GM23338 (cell line): ENCODE data around the gene PHAX. TPM values are rescaled to one million over a fixed set of nuclear protein-coding genes. Genes with fewer than 3 reads are reported as not detected.
"Not testable (repeated sequence)": the region's sequence is repeated elsewhere in the genome, so short reads cannot be mapped to it uniquely, and the experiment has no call there.

Experiments
- ATAC-seq: fragments of 200-7000 bp; cut with Tn5 transposase; 3 replicates; pipeline ENCODE4 v1.9.1; 2020
- DNase-seq: peaks from one replicate; pipeline ENCODE4 v3.0.0-alpha.2; 2015; ENCODE audit warnings: low spot score
- H2AFZ ChIP-seq: fragments of 200-600 bp; sonication (generic); 2 replicates; pipeline ENCODE4 v1.8.0; 2016; ENCODE audit warnings: antibody characterized with exemption, mild to moderate bottlenecking, moderate library complexity
- H3F3A ChIP-seq: fragments of 200-600 bp; sonication (generic); replicated peaks from 2 replicates; pipeline ENCODE4 v1.8.0; 2017; ENCODE audit warnings: antibody characterized with exemption, mixed run types, low read depth
- H3K27ac ChIP-seq: fragments of 200-600 bp; sonication (generic); 2 replicates; pipeline ENCODE4 v1.6.1; 2016; ENCODE audit warnings: low read depth
- H3K27me3 ChIP-seq: fragments of 200-600 bp; sonication (generic); 2 replicates; pipeline ENCODE4 v1.8.0; 2016; ENCODE audit warnings: mild to moderate bottlenecking, mixed run types, moderate library complexity; ENCODE audit not compliant: insufficient read depth
- H3K36me3 ChIP-seq: fragments of 200-600 bp; sonication (generic); 2 replicates; pipeline ENCODE4 v1.8.0; 2016; ENCODE audit warnings: mild to moderate bottlenecking; ENCODE audit not compliant: insufficient read depth
- H3K4me1 ChIP-seq: fragments of 200-600 bp; sonication (generic); 2 replicates; pipeline ENCODE4 v1.8.0; 2016; ENCODE audit warnings: mild to moderate bottlenecking, moderate library complexity; ENCODE audit not compliant: insufficient read depth
- H3K4me2 ChIP-seq: fragments of 200-600 bp; sonication (generic); 2 replicates; pipeline ENCODE4 v1.7.1; 2017; ENCODE audit warnings: mixed run types
- H3K4me3 ChIP-seq: fragments of 200-600 bp; sonication (generic); 2 replicates; pipeline ENCODE4 v1.6.1; 2016; ENCODE audit warnings: mixed run types
- H3K79me2 ChIP-seq: fragments of 200-600 bp; sonication (generic); replicated peaks from 2 replicates; pipeline ENCODE4 v1.8.0; 2017; ENCODE audit warnings: mild to moderate bottlenecking; ENCODE audit not compliant: insufficient read depth
- H3K9me2 ChIP-seq: fragments of 200-600 bp; sonication (generic); 2 replicates; pipeline ENCODE4 v1.8.0; 2017; ENCODE audit not compliant: insufficient read depth
- H4K20me1 ChIP-seq: fragments of 200-600 bp; sonication (generic); replicated peaks from 2 replicates; pipeline ENCODE4 v1.8.0; 2017; ENCODE audit warnings: mild to moderate bottlenecking; ENCODE audit not compliant: insufficient read depth
- H3K27ac Mint-ChIP-seq: 2 replicates; pipeline ENCODE4 v1.8.0; 2020; ENCODE audit warnings: inconsistent platforms, mild to moderate bottlenecking, moderate library complexity, mixed read lengths
- H3K27me3 Mint-ChIP-seq: 3 replicates; pipeline ENCODE4 v1.8.0; 2022; ENCODE audit warnings: low read depth, mild to moderate bottlenecking, moderate library complexity, mixed read lengths, inconsistent platforms; ENCODE audit not compliant: insufficient read depth, poor library complexity
- H3K36me3 Mint-ChIP-seq: 3 replicates; pipeline ENCODE4 v1.8.0; 2021; ENCODE audit warnings: low read depth, mild to moderate bottlenecking, inconsistent platforms, moderate library complexity, mixed read lengths
- H3K4me1 Mint-ChIP-seq: 3 replicates; pipeline ENCODE4 v1.8.0; 2020; ENCODE audit warnings: mild to moderate bottlenecking, inconsistent platforms, mixed read lengths
- H3K4me3 Mint-ChIP-seq: 3 replicates; pipeline ENCODE4 v1.8.0; 2021; ENCODE audit warnings: moderate library complexity, mild to moderate bottlenecking, inconsistent platforms, mixed read lengths
- H3K9me3 Mint-ChIP-seq: 3 replicates; pipeline ENCODE4 v1.8.0; 2020; ENCODE audit warnings: moderate library complexity, mild to moderate bottlenecking, inconsistent platforms, mixed read lengths
- EZH2phosphoT487 ChIP-seq: fragments of 200-600 bp; sonication (generic); IDR thresholded peaks from one replicate; pipeline ENCODE4 v1.8.1; 2018; ENCODE audit warnings: antibody characterized with exemption; ENCODE audit not compliant: unreplicated experiment
- JUNB ChIP-seq: IDR thresholded peaks from one replicate; pipeline ENCODE4 v1.6.1; 2016; ENCODE audit warnings: antibody characterized with exemption; ENCODE audit not compliant: unreplicated experiment
- NANOG ChIP-seq: IDR thresholded peaks from 2 replicates; pipeline ENCODE4 v1.6.1; 2016; ENCODE audit warnings: antibody characterized with exemption, borderline replicate concordance
- POLR2AphosphoS5 ChIP-seq: IDR thresholded peaks from 2 replicates; pipeline ENCODE4 v1.6.1; 2016; ENCODE audit warnings: antibody characterized with exemption, low read depth
- ZNF331 ChIP-seq: fragments of 250-450 bp; sonication (Bioruptor Pico); IDR thresholded peaks from 2 replicates; pipeline ENCODE4 v1.5.0; 2020; ENCODE audit warnings: low read depth, mild to moderate bottlenecking, moderate library complexity
- polyA plus RNA-seq: library from polyadenylated mRNA; unstranded; fragments of >200 nt; fragmentation: Nextera tagmentation; extraction: Ambion mirVana; gene quantifications from 2 replicates; pipeline ENCODE4 v1.2.1, GENCODE V29; 2016
- total RNA-seq: library from RNA; depleted of rRNA; stranded (reverse); fragments of >200 nt; shearing (Covaris generic); gene quantifications from 2 replicates; pipeline ENCODE4 v1.2.3, GENCODE V29; 2014
- TF ChIP-seq, protein P1 (sequence below): IDR thresholded peaks from 2 replicates; pipeline ENCODE4 v1.6.1; 2016; ENCODE audit warnings: antibody characterized with exemption

Gene PHAX
- total and polyA plus RNA-seq, 2 experiments from 2014 or later = 75.9 to 140 TPM

DNA sequence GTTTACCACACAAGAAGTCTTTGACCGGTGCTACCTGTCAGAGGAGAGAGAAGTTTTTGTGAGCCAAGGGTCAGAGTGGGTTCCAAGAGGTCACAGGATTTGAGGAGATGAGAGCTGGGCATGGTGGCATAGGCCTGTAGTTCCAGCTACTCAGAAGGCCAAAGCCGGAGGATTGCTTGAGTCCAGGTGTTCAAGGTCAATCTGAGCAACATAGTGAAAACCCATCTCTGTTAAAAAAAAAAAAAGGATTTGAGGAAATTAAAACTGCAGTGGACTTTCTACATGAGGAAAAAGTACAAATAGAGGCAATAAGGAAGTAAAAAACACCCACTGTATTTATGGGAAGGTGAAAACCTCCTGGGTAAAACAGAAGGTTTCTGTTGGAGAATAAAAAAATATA lies 63.8 kb downstream of the PHAX start:
- Histone ChIP-seq H3K27me3 (no peaks in the 10 kb centered on the region), H3F3A (no peaks in the 10 kb centered on the region), H3K36me3 (no peaks in the 10 kb centered on the region), H3K79me2 (no peaks in the 10 kb centered on the region; the same call in 1 of the 2 replicates), H3K4me2 (no peak overlapping the region), H3K9me2 (no peaks in the 10 kb centered on the region), H3K4me3 (no peak overlapping the region), H2AFZ (no peak overlapping the region), H4K20me1 (no peaks in the 10 kb centered on the region), H3K4me1 (no peaks in the 10 kb centered on the region), H3K27ac (no peak overlapping the region; the same call in 1 of the 2 replicates)
- peaks cover 5% of the 10 kb centered on the region for H3K27me3 Mint-ChIP-seq
- no peak for TF ChIP-seq POLR2AphosphoS5
- no peak for TF ChIP-seq EZH2phosphoT487
- no peak for TF ChIP-seq ZNF331
- no peak for TF ChIP-seq JUNB
- TF ChIP-seq, protein P1, sequence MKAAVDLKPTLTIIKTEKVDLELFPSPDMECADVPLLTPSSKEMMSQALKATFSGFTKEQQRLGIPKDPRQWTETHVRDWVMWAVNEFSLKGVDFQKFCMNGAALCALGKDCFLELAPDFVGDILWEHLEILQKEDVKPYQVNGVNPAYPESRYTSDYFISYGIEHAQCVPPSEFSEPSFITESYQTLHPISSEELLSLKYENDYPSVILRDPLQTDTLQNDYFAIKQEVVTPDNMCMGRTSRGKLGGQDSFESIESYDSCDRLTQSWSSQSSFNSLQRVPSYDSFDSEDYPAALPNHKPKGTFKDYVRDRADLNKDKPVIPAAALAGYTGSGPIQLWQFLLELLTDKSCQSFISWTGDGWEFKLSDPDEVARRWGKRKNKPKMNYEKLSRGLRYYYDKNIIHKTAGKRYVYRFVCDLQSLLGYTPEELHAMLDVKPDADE = no peak
- no peak for TF ChIP-seq NANOG
- no peaks in the 10 kb centered on the region for H3K9me3 Mint-ChIP-seq
- H3K4me3 Mint-ChIP-seq = no peak overlapping the region
- DNase-seq (no peak), ATAC-seq (no peak)
- H3K36me3 Mint-ChIP-seq = no peaks in the 10 kb centered on the region
- H3K27ac Mint-ChIP-seq = no peak overlapping the region
- H3K4me1 Mint-ChIP-seq = peaks cover 8% of the 10 kb centered on the region

DNA sequence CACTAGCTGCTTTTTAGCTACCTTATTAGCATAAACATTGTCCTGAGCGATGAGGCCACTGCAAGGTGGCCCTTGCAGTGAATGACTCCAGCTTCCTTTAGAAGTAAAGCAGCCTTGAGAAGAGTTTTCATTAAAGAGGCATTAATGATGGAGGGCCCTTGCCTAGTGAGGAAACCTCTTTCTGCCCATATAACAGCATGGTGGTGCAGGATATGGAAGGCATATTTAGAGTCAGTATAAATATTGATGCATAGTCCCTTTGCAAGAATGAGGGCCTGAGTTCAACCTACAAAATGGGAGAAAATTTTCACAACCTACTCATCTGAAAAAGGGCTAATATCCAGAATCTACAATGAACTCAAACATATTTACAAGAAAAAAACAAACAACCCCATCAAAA lies 69.4 kb downstream of the PHAX start:
- not testable (repeated sequence) for H3K4me2 ChIP-seq, H3K27me3 Mint-ChIP-seq, H3K4me3 ChIP-seq, H3F3A ChIP-seq, ATAC-seq, H3K36me3 ChIP-seq, H3K79me2 ChIP-seq, DNase-seq, H4K20me1 ChIP-seq, H3K9me3 Mint-ChIP-seq, H2AFZ ChIP-seq, H3K27ac ChIP-seq, H3K27ac Mint-ChIP-seq, H3K27me3 ChIP-seq, H3K36me3 Mint-ChIP-seq, H3K9me2 ChIP-seq, H3K4me3 Mint-ChIP-seq
- H3K4me1 Mint-ChIP-seq = peaks cover 27% of the 10 kb centered on the region
- H3K4me1 ChIP-seq = peaks cover 18% of the 10 kb centered on the region

DNA sequence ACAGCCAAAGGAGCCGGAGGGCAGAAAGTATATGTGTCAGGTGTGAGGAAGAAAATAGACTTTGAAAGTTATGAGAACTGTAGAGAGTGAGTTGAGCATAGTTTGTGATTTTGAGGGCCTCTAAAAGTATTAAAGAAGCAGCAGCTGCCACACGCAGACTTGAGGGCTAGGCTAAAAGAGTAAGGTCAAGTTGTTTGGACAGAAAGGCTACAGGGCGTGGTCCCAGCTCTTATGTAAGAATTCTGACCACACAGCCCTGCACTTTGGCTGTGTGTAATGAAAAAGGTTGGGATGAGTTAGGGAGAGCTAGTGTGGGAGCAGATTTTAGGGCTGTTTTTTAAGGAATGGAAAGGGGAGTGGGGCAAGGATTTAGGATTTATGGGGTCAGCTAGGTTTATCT lies 70.9 kb downstream of the PHAX start:
- H3K4me1 Mint-ChIP-seq = peaks cover 34% of the 10 kb centered on the region
- H3K36me3 ChIP-seq, H3K36me3 Mint-ChIP-seq, H3K9me2 ChIP-seq, DNase-seq, ATAC-seq, H3K4me3 ChIP-seq, H3F3A ChIP-seq, H3K4me2 ChIP-seq, H3K4me3 Mint-ChIP-seq, H3K27ac ChIP-seq, H2AFZ ChIP-seq, H3K27me3 Mint-ChIP-seq, H3K79me2 ChIP-seq, H4K20me1 ChIP-seq, H3K9me3 Mint-ChIP-seq, H3K27me3 ChIP-seq, H3K27ac Mint-ChIP-seq: not testable (repeated sequence)
- H3K4me1 ChIP-seq = peaks cover 23% of the 10 kb centered on the region
